Stimulated activated CD4-positive, alpha-beta T cell treated with anti-CD3 and anti-CD28 coated beads, Interleukin-12 subunit alpha, Interleukin-12 subunit beta, amount 100 ng/mL, for 24 hours (primary cell): ENCODE measurements around the gene RPL10A.

Source experiments
- DNase-seq, 2 experiments: peaks; one replicate each; pipeline ENCODE4 v3.0.0-alpha.2; 2020; ENCODE audit warnings: low read depth in 2 of 2

Gene RPL10A

GRCh38 chr6:35491558-35492257 lies 23.5 kb downstream of the RPL10A start:
- DNase-seq, result no peak

DNA sequence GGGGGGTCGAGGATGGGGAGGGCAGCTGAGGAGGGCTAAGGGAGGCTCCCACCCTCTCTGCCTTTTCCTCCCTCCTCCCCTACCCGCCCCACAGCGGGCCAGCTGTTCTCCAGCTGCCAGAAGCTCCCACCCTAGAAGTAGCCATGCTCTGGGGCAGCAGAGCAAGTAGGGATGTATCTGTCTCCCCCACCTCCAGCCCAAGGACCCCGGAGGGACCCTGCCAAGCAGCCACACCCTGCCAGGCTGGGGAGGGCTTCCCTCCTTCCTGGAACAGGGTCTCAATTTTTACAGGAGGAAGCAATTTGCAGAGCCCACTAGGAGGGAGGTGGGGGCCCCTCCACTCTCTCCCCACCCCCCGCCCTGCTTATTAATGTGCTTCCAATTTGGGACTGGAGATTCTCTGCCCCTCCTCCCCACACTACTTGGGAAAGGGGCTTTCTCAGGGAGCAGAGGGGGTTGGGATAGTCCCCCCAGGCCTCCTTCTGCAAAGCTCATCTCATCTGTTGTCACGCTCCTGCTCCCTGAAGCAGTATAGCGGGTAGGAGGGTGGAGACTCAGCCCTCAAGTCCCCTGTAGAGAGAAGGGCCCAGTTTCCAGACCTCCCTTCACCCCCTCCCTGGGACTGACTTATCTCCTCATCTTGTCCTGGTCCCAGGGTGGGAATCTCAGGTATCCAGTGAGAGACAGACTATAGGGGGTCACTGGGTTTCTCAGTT lies 24.2 kb downstream of the RPL10A start:
- DNase-seq, result no peak

DNA sequence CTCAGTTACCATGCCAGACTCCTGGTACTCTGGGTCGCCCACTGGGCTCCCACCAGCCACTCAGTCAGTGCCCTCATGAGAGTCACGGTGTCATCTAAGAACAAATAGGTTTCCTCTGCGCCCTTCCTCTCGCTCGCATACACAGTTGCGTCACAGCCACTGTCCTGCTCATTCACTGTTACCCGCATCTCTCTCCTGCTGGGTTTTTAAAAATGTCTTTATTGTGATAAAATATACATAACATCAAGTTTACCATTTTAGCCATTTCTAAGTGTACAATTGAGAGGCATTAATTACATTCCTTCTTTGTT lies 24.7 kb downstream of the RPL10A start:
- no peak for DNase-seq

DNA sequence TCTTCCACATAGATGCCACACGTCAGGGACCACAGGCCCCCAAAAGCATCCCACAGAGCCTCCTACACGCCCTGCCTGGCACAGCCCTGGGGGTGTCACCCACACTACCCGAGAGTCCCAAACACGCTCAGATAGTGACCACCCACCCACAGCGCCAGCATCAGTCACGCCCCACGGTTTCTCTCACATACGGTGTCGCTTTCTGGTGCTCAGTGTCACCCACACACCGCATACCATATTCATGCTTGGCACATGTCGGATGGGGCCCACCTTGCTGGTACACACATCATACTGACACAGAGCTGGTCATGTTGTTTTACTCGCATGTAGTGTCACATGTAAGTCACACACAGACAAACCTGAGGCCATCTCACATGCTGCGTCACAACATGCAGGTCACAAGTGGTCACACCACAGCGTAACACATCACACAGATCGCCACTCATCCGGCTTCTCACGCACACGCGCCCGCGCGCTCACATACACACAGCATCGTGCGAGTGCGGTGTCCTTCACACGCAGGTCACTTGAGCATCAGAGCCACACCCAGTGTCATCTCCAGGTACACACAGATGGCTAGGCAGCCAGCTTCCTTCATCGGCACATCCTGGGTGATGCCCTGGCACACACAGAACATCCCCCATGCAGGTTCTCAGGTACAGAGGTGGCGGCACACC lies 25.2 kb downstream of the RPL10A start:
- no peak for DNase-seq

- DNase-seq, result no peak
These were observed 26.0 kb downstream of the RPL10A start for GRCh38 chr6:35494161-35494563.

DNA sequence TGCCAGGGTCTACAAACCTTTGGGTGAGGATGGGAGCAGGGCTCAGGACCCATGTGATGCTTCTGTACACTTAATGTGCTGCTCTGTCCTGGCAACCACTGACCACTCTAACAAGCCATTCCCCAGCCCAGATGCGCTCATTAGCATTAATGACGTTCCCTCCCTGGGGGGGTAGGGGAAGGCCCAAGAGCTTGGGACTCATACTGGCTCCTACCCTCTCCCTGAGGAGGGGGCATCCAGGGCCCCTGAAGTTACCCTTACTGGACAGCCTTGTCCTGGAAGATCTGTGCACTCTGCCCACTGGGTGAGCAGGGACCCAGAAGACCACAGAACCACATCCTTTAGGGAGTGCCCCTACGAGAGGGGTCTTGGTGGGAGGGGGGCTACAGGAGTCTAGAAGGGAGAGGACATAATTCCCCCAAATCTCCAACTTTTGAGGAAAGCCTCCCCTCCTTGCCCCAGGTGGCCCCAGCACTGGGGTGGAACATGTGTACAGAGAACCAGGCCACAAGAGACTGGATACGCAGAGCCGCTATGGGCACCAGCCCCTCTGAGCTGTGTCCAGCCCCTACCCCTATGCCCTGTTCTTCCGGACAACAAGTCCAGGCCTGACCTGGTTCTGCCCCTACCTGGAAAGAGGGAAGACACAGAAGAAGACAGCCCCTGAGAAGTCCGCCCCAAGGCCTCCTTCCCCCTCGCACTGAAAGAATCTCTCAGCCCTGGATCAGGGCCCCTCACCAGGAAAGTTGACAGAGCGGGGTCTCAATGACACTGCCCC lies 27.2 kb downstream of the RPL10A start:
- no peak for DNase-seq

DNA sequence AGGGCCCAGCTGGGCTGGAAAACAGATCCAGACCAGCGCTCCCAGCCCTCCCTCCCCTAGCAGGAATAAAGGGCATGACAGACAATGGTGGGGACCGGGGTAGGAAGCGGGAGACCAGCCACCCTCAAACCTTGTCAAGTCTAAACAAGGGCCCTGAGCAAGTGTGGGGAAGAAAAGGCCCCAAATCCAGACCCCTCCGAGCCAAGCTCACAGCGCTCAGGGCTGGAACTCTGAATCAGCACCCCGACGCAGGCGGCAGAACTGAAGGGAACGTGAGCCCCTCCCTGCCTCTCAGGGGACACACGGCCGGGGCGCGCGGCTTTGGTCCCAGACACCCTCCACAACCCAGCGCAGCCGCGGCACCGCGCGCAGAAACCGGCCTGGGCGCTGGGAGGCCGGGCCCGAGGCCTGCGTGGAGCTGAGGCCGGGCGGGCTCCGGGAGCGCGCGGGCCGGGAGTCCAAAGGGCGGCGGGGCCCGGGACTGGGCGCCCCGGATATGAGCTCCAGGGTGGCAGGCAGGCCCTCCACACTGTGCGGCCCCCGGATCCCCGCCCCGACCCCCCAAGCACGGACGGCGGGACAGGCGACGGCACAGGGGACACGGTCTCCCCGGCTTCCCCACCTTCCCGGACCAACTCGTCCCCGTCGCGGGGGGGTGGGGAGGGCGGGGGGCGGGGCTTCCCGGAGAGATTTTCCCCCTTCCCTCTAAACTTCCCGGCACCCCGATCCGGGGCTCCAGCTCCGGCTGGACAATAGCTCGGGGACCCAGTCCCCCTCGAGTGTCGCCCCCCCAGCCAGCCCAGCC lies 28.0 kb downstream of the RPL10A start:
- no peak for DNase-seq

GRCh38 chr6:35496841-35497570 lies 28.8 kb downstream of the RPL10A start, which contains the start of gene TEAD3:
TEAD3 (minus strand) TSS chr6:35497079.
- DNase-seq, result peak; percentile 18 to 37

DNA sequence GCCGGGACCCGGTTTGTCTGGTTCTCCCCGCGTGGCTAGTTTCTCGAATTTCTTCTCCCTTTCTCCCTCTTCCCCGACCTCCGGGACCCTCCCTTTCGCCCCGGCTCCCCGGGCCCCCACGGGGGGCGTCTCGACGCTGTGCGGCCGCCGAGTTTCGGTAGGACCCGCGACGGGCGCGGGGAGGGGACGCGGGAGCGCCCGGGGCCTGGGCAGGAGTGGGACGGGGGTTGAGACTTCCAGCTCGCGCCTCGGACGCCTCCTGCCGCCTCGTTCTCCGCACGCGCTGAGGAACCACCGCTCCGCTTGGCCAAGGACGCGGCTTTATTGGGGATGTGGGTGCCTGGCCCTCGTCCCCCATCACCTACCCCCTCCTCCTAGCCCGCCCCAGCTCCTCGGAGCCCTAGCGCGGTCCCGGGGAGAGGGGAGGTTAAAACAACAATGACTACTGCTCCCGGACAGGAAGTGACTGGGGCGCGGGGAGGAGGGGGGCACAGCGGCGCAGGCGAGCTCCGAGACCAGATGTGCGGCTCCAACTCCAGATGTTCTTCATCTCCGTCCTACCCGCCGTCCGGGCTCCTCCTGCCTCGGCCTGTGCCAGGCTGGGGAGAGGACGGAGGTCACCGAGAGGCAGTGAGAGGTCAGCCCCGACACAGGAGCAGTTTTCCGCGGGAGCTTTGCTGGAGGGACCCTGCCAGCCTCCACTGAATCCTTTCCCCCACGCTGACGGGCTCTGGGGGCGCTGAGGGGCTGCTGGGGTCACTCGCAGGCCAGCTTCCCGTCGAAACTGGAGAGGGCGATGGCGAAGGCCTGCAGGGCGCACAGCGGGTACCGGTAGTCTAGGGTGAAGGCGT lies 29.6 kb downstream of the RPL10A start:
- DNase-seq, result peak; percentile 29 to 40

- no peak for DNase-seq
These were observed 30.3 kb downstream of the RPL10A start for GRCh38 chr6:35498422-35499067.

DNA sequence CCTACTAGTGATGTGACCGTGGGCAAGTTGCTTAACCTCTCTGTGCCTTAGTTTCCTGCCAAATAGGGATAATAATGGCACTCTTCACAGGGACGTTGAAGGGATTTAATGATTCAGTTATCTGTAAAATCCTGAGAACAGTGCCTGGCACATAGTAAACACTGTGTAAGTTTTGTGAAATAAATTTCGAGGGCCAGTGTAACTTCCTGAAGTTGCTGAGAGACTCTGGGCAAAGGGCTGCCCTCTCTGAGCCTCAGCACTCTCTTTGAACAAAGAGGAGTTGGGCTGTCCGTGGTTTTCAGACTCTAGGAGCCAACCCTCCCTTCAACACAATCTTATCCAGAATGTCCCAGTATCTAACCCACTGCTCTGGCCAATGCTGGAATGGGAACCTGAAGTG lies 31.2 kb downstream of the RPL10A start:
- DNase-seq, result no peak

DNA sequence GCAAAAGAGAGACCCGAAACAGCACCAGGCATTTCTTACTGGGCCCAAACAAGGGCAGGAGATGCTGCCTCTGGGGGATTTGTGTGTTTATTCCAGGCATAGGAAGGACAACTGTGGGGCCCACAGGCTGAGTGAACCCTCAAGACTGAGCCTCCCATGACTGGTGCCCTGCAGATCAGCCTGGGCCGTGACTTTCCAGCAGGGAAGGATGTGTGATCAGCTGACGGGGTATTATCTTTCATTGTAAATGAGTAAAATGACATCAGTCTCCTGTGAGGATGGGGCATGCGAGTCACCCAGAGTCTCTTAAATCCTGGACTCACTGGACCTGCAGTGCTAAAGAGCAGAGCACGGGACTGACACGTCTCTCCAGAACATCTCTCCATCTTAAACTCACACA lies 32.6 kb downstream of the RPL10A start:
- DNase-seq, result no peak

- no peak for DNase-seq
These were observed 33.6 kb downstream of the RPL10A start for GRCh38 chr6:35501784-35502183.

- DNase-seq, result no peak
These were observed 35.3 kb downstream of the RPL10A start for GRCh38 chr6:35503534-35503933.

DNA sequence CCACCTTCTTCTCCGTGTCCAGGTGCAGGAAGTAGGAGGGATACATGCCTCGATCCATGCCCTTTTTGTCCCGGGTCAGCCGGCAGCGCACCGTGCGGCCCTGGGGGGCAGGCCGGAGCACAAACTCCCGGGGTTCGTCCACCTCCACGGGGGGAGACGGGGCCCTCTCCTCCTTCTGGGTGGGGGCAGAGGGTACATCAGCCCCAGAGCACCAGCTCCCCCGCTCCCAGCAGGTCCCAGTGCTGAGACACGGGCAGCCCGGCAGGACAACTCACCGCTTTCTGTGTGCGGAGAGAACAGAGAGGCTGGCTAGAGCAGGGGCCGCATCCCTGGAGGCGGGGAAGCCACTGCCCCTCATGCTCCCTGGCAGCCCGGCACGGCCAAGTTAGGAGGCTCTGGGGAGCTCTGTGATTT lies 37.8 kb downstream of the RPL10A start:
- no peak for DNase-seq

- no peak for DNase-seq
These were observed 38.3 kb downstream of the RPL10A start for GRCh38 chr6:35506536-35506935.

DNA sequence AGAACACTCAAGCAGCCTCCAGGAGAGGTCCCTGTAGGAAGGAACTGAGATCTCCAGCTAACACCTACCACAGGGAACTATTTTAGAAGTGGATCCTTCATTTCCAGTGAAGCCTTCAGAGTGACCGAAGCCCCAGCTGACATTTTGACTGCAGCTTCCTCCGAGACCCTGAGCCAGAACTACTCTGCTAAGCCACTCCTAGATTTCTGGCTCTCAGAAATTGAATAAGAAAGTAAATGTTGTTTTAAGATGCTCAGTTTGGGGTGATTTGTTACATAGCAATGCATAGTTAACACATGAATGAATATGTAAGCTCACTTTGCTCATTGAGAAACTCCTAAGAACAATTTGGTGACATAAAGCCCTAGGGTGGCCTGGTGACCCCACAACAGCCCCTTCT lies 39.0 kb downstream of the RPL10A start:
- no peak for DNase-seq

GRCh38 chr6:35508027-35508426 lies 39.8 kb downstream of the RPL10A start:
- DNase-seq, result no peak

GRCh38 chr6:35508542-35508941 lies 40.3 kb downstream of the RPL10A start:
- DNase-seq, result no peak
